ENCODE results near the gene HBG1.

DNA sequence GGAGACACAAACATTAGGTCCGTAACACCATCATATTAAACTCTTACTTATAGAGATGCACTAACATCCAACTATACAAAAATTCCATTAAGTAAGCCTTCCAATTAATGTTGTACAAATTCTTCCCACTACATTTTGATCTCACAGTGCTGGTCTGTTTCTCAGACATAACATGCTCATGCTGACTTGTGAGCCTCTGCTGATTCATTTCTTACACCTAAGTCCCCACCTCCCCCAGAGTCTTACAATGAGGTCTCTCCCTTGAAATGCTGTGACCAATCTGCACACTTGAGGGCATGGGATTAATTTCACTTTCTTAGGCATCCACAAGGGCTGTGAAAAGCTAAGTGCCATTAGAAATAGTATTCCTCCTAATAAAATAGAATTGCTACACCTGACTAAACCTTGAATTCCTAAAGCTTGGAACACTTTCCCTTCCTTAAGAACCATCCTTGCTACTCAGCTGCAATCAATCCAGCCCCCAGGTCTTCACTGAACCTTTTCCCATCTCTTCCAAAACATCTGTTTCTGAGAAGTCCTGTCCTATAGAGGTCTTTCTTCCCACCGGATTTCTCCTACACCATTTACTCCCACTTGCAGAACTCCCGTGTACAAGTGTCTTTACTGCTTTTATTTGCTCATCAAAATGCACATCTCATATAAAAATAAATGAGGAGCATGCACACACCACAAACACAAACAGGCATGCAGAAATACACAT is 2.0 kb downstream of the HBG1 start:
- TF ChIP-seq CTCF (IDR thresholded peaks at IDR 0.05) (no peak), POLR2AphosphoS5 (IDR thresholded peaks at IDR 0.05) (no peak), EP300 (IDR thresholded peaks at IDR 0.05) (no peak), POLR2A (IDR thresholded peaks at IDR 0.05) (no peak)
